T-helper 1 cell treated with Interleukin-12 subunit alpha and Interleukin-12 subunit beta and Interleukin-4 antibody, amounts not matched to agents 30 μg/mL and 1 μg/mL, for 36 hours (primary cell): ENCODE measurements around the gene CCDC197.

Source experiments
- H3K27ac Mint-ChIP-seq: one replicate; pipeline ENCODE4 v1.8.0; 2021; ENCODE audit warnings: mild to moderate bottlenecking, mixed read lengths
- H3K27me3 Mint-ChIP-seq: one replicate; pipeline ENCODE4 v1.8.0; 2021; ENCODE audit warnings: low read depth, mixed read lengths
- H3K36me3 Mint-ChIP-seq: one replicate; pipeline ENCODE4 v1.8.0; 2021; ENCODE audit warnings: low read depth, mixed read lengths
- H3K4me1 Mint-ChIP-seq: one replicate; pipeline ENCODE4 v1.8.0; 2021; ENCODE audit warnings: low read depth, mixed read lengths
- H3K4me3 Mint-ChIP-seq: one replicate; pipeline ENCODE4 v1.8.0; 2021; ENCODE audit warnings: mild to moderate bottlenecking, moderate library complexity, mixed read lengths
- H3K9me3 Mint-ChIP-seq: one replicate; pipeline ENCODE4 v1.8.0; 2021; ENCODE audit warnings: mixed read lengths

The CCDC197 gene

GRCh38 chr14:93994919-93995682 lies 2.0 kb upstream of the CCDC197 start:
- no peak overlapping the region for H3K4me3 Mint-ChIP-seq
- H3K27ac Mint-ChIP-seq: no peak overlapping the region
- no peaks in the 10 kb centered on the region for H3K9me3 Mint-ChIP-seq
- H3K27me3 Mint-ChIP-seq: no peaks in the 10 kb centered on the region
- no peaks in the 10 kb centered on the region for H3K36me3 Mint-ChIP-seq
- H3K4me1 Mint-ChIP-seq: peaks cover 26% of the 10 kb centered on the region

- peaks cover 21% of the 10 kb centered on the region for H3K4me1 Mint-ChIP-seq
- H3K36me3 Mint-ChIP-seq: no peaks in the 10 kb centered on the region
- no peaks in the 10 kb centered on the region for H3K27me3 Mint-ChIP-seq
- no peaks in the 10 kb centered on the region for H3K9me3 Mint-ChIP-seq
- no peak overlapping the region for H3K27ac Mint-ChIP-seq
- H3K4me3 Mint-ChIP-seq: no peak overlapping the region
These were observed 888 bp upstream of the CCDC197 start for GRCh38 chr14:93996130-93996695.

GRCh38 chr14:93997916-93998870 lies 1.1 kb downstream of the CCDC197 start:
- no peak overlapping the region for H3K4me3 Mint-ChIP-seq
- peak overlapping the region; percentile 47 for H3K27ac Mint-ChIP-seq
- H3K9me3 Mint-ChIP-seq: no peaks in the 10 kb centered on the region
- H3K4me1 Mint-ChIP-seq: peaks cover 33% of the 10 kb centered on the region
- H3K27me3 Mint-ChIP-seq: no peaks in the 10 kb centered on the region
- no peaks in the 10 kb centered on the region for H3K36me3 Mint-ChIP-seq

GRCh38 chr14:93998871-93999403 lies 1.8 kb downstream of the CCDC197 start:
- Mint-ChIP-seq H3K36me3 (no peaks in the 10 kb centered on the region), H3K4me1 (peaks cover 36% of the 10 kb centered on the region), H3K4me3 (no peak overlapping the region), H3K9me3 (no peaks in the 10 kb centered on the region), H3K27ac (peak overlapping the region; percentile 5), H3K27me3 (no peaks in the 10 kb centered on the region)

- no peak overlapping the region for H3K27ac Mint-ChIP-seq
- no peaks in the 10 kb centered on the region for H3K36me3 Mint-ChIP-seq
- H3K4me3 Mint-ChIP-seq: no peak overlapping the region
- H3K27me3 Mint-ChIP-seq: no peaks in the 10 kb centered on the region
- H3K4me1 Mint-ChIP-seq: peaks cover 36% of the 10 kb centered on the region
- H3K9me3 Mint-ChIP-seq: no peaks in the 10 kb centered on the region
These were observed 2.5 kb downstream of the CCDC197 start for GRCh38 chr14:93999573-93999972.

GRCh38 chr14:94000267-94000666 lies 3.2 kb downstream of the CCDC197 start:
- peaks cover 40% of the 10 kb centered on the region for H3K4me1 Mint-ChIP-seq
- peak overlapping the region; percentile 33 for H3K27ac Mint-ChIP-seq
- H3K9me3 Mint-ChIP-seq: no peaks in the 10 kb centered on the region
- H3K4me3 Mint-ChIP-seq: no peak overlapping the region
- H3K36me3 Mint-ChIP-seq: no peaks in the 10 kb centered on the region
- peaks cover 3% of the 10 kb centered on the region for H3K27me3 Mint-ChIP-seq

GRCh38 chr14:94001016-94001415 lies 3.9 kb downstream of the CCDC197 start:
- peaks cover 37% of the 10 kb centered on the region for H3K4me1 Mint-ChIP-seq
- peaks cover 6% of the 10 kb centered on the region for H3K27me3 Mint-ChIP-seq
- no peaks in the 10 kb centered on the region for H3K9me3 Mint-ChIP-seq
- H3K4me3 Mint-ChIP-seq: no peak overlapping the region
- no peaks in the 10 kb centered on the region for H3K36me3 Mint-ChIP-seq
- no peak overlapping the region for H3K27ac Mint-ChIP-seq

- Mint-ChIP-seq H3K27me3 (peaks cover 6% of the 10 kb centered on the region), H3K27ac (peak overlapping the region; percentile 28)
These were observed 4.6 kb downstream of the CCDC197 start for GRCh38 chr14:94001501-94002396.

GRCh38 chr14:94003397-94003796 lies 6.3 kb downstream of the CCDC197 start:
- Mint-ChIP-seq H3K27me3 (peaks cover 6% of the 10 kb centered on the region), H3K4me1 (peaks cover 34% of the 10 kb centered on the region), H3K9me3 (no peaks in the 10 kb centered on the region), H3K36me3 (no peaks in the 10 kb centered on the region), H3K27ac (peak overlapping the region; percentile 3), H3K4me3 (no peak overlapping the region)

More at GRCh38 chr14:94001501-94002396, 4.6 kb downstream of the CCDC197 start:
- no peaks in the 10 kb centered on the region for H3K9me3 Mint-ChIP-seq
- no peak overlapping the region for H3K4me3 Mint-ChIP-seq
- no peaks in the 10 kb centered on the region for H3K36me3 Mint-ChIP-seq
- H3K4me1 Mint-ChIP-seq: peaks cover 35% of the 10 kb centered on the region

GRCh38 chr14:94004015-94004414 lies 6.9 kb downstream of the CCDC197 start:
- H3K36me3 Mint-ChIP-seq: no peaks in the 10 kb centered on the region
- H3K9me3 Mint-ChIP-seq: no peaks in the 10 kb centered on the region
- no peak overlapping the region for H3K4me3 Mint-ChIP-seq
- peaks cover 6% of the 10 kb centered on the region for H3K27me3 Mint-ChIP-seq
- H3K4me1 Mint-ChIP-seq: peaks cover 37% of the 10 kb centered on the region
- no peak overlapping the region for H3K27ac Mint-ChIP-seq

- H3K36me3 Mint-ChIP-seq: no peaks in the 10 kb centered on the region
- peaks cover 45% of the 10 kb centered on the region for H3K4me1 Mint-ChIP-seq
- peaks cover 6% of the 10 kb centered on the region for H3K27me3 Mint-ChIP-seq
These were observed 8.4 kb downstream of the CCDC197 start for GRCh38 chr14:94005324-94006073.

GRCh38 chr14:94008234-94008633 lies 11.1 kb downstream of the CCDC197 start:
- H3K4me1 Mint-ChIP-seq: peaks cover 52% of the 10 kb centered on the region
- no peaks in the 10 kb centered on the region for H3K9me3 Mint-ChIP-seq
- peak overlapping the region; percentile 7 for H3K4me3 Mint-ChIP-seq
- no peaks in the 10 kb centered on the region for H3K36me3 Mint-ChIP-seq
- H3K27me3 Mint-ChIP-seq: peaks cover 6% of the 10 kb centered on the region
- H3K27ac Mint-ChIP-seq: peak overlapping the region; percentile 34

More at GRCh38 chr14:94005324-94006073, 8.4 kb downstream of the CCDC197 start:
- Mint-ChIP-seq H3K4me3 (no peak overlapping the region), H3K27ac (no peak overlapping the region), H3K9me3 (no peaks in the 10 kb centered on the region)

GRCh38 chr14:94009767-94010166 lies 12.7 kb downstream of the CCDC197 start:
- Mint-ChIP-seq H3K4me1 (peaks cover 55% of the 10 kb centered on the region), H3K4me3 (peak overlapping the region; percentile 47), H3K36me3 (no peaks in the 10 kb centered on the region), H3K27ac (peak overlapping the region; percentile 78), H3K27me3 (peaks cover 6% of the 10 kb centered on the region), H3K9me3 (no peaks in the 10 kb centered on the region)
